Ovary (tissue), 3 donors: ENCODE results near the gene THADA.

Source experiments
- CTCF ChIP-seq, 3 donors: fragments of 450-650 bp in 2 of 3; fragments of 200-600 bp in 1 of 3; IDR thresholded peaks; one replicate each; pipeline versions ENCODE4 v1.5.1 to v1.8.0; 2016 to 2022; ENCODE audit warnings: antibody characterized with exemption in 3 of 3, mild to moderate bottlenecking in 1 of 3
- POLR2A ChIP-seq: fragments of 450-650 bp; IDR thresholded peaks from one replicate; pipeline ENCODE4 v1.6.1; 2017; ENCODE audit warnings: antibody characterized with exemption, mild to moderate bottlenecking, moderate library complexity
- donor health status: DM: no; HTN: no; CAD: no.

- TF ChIP-seq CTCF (IDR thresholded peaks at IDR 0.05) = no peak
- TF ChIP-seq POLR2A = no peak
Measured at GRCh38 chr2:43276266-43276941, 319.4 kb downstream of the THADA start.
